Measurements from ENCODE around the gene RAD9B.
"Not testable (repeated sequence)": the region's sequence is repeated elsewhere in the genome, so short reads cannot be mapped to it uniquely, and the experiment has no call there.

Gene RAD9B

GRCh38 chr12:110501752-110502738 is at the start of gene RAD9B, which contains the start of gene VPS29:
TSS of gene RAD9B (plus strand) at chr12:110502331. CDS start at chr12:110502338, 7 bp downstream.
TSS of gene VPS29 (minus strand) at chr12:110502111. CDS start at chr12:110502051, 60 bp downstream.
- DNase-seq (ENCODE audit: low spot score): peak; percentile 96

- DNase-seq (ENCODE audit: low spot score): no peak
Measured at GRCh38 chr12:110453569-110454296, 48.4 kb upstream of the RAD9B start.

- DNase-seq (ENCODE audit: low spot score): peak; percentile 82
Measured at GRCh38 chr12:110458756-110459155, 43.4 kb upstream of the RAD9B start.

DNA sequence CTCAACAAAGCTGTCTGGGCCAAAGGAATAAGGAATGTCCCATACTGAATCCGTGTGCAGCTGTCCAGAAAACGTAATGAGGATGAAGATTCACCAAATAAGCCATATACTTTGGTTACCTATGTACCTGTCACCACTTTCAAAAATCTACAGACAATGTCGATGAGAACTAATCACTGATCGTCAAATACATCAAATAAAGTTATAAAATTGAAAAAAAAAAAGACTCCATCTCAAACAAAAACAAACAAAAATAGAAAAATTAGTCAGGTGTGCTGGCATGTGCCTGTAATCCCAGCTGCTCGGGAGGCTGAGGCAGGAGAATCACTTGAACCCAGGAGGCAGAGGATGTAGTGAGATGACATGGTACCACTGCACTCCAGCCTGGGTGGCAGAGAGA is 40.9 kb upstream of the RAD9B start:
- not testable (repeated sequence) for DNase-seq (ENCODE audit: low spot score)

GRCh38 chr12:110465024-110465423 is 37.1 kb upstream of the RAD9B start:
- no peak for DNase-seq (ENCODE audit: low spot score)

DNA sequence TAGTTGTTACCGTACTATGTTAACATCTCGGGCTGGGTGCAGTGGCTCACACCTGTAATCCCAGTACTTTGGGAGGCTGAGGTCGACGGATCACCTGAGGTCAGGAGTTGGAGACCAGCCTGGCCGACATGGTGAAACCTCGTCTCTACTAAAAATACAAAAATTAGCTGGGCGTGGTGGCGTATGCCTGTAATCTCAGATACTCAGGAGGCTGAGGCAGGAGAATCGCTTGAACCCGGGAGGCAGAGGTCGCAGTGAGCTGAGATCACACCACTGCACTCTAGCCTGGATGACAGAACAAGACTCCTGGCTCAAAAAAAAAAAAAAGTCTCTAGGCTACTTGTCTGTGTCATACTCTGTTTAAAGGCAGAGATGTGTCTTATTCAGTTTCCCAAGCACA is 36.4 kb upstream of the RAD9B start:
- not testable (repeated sequence) for DNase-seq (ENCODE audit: low spot score)

DNA sequence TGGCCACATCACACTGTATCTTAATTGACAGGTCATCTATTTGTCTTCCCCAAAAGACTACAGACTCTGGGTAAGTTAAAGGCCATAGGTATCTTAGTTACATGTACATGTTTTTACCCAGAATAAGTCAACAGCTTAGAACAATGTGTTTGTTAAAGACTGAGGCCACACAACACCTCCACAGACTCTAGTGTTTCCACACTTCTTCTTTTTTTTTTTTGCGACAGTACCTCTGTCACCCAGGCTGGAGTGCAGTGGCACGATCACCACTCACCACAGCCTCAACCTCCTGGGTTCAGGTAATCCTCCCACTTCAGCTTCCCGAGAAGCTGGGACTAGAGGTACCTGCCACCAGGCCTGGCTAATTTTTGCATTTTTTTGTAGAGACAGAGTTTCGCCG is 35.3 kb upstream of the RAD9B start:
- DNase-seq (ENCODE audit: low spot score): no peak

DNA sequence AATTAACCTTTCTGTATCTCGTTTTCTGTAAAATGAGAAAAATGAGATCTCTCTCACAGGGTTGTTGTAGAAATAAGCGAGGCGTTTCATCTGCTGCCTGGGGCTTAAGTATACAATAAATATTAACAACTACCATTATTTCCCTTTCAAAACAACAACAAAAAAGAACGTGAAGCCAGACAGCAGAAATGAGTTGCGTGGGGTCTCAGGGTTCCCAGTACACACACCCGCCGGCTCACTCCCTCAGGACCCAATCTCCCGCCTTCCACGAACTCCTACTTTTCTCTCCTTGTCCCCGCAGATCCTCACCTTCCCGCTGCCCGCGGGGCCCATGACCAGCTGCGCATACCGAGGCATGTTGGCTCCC is 34.3 kb upstream of the RAD9B start:
- no peak for DNase-seq (ENCODE audit: low spot score)

DNA sequence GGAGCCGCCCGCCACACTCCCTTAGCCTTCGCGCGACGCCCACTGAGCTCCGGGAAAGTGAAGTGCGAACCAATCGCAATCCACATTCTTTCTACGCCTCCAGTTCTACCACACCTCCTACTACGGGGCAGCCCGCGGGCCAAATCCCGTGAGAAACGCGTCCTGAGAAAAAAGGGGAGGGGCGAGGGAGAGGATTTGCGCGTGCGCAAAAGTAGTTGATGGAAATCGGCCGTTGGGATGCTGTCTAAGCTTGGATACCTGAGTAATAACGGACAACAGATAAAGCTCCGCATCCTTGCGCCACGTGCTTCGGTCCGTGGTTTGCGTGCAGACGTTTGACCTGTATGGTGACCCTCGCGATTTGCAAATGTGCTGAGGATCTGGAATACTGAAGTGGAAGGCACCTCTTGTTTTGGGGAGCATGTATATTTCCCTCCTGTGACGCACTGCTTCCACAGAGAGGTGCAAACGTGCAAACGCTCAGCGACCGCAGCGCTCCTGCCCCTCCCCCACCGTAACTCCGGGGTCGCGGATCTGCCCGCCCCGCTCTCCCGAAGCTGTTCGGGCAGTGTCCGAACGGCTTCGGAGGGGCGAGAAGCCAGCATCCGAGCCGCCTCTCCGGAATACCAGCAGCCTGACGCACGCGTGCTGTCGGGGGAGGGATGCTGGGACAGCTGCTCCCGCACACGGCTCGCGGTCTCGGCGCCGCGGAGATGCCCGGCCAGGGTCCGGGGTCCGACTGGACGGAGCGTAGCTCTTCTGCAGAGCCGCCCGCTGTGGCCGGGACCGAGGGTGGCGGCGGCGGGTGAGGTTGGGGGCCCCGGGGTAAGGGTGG is 33.7 kb upstream of the RAD9B start, which contains the start of the genes FAM216A and GPN3:
FAM216A (plus strand) TSS at position 632 of the 835 bp plus-strand sequence; CDS start at position 663, 31 bp downstream.
GPN3 (minus strand) TSS at position 44 of the 835 bp plus-strand sequence. CDS start 54 bp downstream, outside the sequence.
- peak; percentile 98 for DNase-seq (ENCODE audit: low spot score)

- no peak for DNase-seq (ENCODE audit: low spot score)
Measured at GRCh38 chr12:110475426-110475825, 26.7 kb upstream of the RAD9B start.

DNA sequence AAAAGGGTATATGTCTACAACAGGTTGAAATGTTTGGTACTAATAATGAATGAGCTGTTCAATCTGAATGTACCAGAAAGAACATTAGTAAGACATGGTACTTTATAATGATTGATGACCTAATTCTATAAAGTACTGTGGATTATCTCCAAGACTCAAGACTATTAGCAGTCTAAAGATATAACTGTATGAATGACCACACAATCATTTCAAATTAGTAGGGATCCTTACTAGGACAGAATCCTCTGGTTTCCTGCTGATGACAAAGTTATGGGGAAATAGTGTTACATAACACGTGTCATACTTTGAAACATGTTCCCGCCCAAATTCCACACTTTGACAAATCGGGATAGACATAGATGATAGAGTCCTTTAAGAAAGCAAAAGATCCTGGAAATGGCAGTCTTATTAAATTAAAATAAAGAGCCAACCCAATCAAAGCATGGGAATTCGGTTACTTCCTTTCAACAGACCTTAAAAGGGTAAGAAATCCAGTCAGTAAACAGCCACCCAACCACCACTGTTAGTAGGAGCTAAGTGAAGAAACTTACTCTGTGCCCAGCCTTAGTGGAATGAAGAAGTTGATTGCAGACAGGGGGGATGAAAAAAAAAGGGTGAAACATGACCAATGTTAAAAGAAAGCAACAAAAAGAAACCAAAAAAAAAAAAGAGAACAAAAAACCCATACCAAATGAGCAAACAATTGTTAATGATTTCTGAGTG is 3.0 kb upstream of the RAD9B start:
- no peak for DNase-seq (ENCODE audit: low spot score)

DNA sequence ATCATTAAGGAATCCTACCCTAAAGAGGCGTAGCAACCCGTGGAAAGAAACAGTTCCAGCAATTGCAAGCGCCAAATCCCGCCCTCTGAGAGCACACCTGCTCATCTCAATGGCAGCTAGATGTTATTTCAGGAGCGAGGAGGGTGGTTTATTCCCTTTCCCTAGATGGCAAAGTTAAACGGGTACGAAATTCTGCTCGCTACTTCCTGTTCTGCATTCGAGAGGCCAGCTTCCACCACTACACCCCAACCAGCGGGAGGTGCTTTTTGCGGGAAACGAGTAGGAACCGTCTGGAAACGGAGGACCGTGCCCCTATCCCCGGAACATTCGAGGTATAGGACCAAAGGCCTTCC is 756 bp upstream of the RAD9B start:
- no peak for DNase-seq (ENCODE audit: low spot score)

DNA sequence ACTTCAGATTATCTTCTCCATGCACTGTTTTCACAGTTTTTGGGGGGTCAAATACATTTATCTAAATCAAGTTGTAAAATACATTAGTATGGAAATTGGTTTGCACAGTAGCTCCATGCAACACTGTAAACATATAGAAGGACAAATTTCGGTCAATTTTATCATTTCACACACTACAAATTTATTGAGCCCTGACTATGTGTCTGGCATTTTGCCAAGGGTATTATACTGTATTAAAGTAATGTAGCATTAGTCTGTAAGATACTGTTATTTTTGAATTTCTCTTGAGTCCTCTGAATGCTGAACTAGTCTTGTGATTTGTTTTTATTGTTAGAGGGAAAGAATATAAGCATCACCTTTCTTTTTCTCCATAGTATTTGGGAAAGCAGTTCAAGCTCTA is 1.3 kb downstream of the RAD9B start:
- no peak for DNase-seq (ENCODE audit: low spot score)

- no peak for DNase-seq (ENCODE audit: low spot score)
Measured at GRCh38 chr12:110505332-110505731, 3.2 kb downstream of the RAD9B start.

DNA sequence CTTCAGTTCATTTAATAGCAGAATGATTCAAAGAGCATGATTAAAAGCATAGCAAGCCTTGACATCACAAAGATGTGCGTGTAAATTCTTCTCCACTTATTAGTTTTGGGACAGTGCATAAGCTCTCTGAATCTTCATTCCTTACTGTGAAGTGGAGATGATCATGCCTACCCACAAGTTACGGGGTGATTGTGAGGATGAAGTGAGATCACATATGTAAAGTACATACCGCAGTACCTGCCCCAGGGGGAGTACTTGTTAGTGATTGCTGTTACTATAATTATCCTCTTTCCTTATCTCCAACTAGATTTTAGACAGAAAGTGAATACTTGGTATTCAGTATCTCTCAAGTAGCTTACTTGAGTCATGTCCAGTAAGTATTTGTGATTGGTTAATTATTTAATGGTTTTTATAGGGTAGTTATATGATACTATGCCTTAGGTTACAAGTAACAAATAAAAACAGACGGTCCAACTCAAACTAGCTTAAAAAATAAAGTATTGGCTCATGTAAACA is 6.0 kb downstream of the RAD9B start:
- no peak for DNase-seq (ENCODE audit: low spot score)

- DNase-seq (ENCODE audit: low spot score): no peak
Measured at GRCh38 chr12:110513842-110514241, 11.7 kb downstream of the RAD9B start.

DNA sequence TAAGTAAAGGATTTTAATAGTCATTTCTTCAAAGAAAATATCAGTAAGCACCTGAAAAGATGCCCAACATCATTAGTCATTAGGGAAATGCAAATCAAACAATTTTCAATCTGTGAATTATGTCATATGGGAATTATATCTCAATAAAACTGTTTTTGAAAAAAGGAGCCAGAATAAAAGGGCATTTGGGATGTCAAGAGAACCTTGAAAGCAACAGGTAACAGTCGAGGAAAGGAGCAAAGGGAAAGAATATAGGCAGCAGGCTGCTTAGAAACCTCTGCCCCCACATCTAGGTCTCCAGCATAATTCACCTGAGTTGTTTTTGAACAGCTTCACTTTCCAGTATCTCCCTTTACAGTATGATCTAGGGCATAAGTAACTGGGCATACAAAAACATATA is 12.2 kb downstream of the RAD9B start:
- DNase-seq (ENCODE audit: low spot score): no peak

DNA sequence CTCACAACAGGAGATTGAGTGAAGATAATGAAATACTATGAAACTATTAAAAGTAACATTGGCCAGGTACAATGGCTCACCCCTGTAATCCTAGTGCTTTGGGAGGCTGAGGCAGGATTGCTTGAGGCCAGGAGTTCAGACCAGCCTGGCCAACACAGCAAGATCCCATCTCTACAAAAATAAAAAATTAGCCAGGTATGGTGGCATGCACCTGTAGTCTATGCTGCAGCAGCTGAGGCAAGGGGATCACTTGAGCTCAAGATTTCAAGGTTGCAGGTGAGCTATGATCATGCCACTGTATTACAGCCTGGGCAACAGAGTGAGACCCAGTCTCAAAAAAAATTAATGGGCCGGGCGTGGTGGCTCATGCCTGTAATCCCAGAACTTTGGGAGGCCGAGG is 14.9 kb downstream of the RAD9B start:
- DNase-seq (ENCODE audit: low spot score): no peak

DNA sequence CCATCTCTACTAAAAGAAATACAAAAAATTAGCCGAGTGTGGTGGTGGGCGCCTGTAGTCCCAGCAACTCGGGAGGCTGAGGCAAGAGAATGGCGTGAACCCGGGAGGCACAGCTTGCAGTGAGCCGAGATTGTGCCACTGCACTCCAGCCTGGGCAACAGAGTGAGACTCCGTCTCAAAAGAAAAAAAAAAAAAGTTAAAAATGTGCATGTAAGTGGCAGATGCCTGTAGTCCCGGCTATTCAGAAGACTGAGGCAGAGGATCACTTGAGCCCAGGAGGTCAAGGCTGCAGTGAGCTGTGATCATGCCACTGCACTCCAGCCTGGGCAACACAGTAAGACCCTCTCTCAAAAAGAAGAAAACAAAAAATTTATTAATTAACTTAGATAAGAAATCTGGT is 15.9 kb downstream of the RAD9B start:
- DNase-seq (ENCODE audit: low spot score): not testable (repeated sequence)

DNA sequence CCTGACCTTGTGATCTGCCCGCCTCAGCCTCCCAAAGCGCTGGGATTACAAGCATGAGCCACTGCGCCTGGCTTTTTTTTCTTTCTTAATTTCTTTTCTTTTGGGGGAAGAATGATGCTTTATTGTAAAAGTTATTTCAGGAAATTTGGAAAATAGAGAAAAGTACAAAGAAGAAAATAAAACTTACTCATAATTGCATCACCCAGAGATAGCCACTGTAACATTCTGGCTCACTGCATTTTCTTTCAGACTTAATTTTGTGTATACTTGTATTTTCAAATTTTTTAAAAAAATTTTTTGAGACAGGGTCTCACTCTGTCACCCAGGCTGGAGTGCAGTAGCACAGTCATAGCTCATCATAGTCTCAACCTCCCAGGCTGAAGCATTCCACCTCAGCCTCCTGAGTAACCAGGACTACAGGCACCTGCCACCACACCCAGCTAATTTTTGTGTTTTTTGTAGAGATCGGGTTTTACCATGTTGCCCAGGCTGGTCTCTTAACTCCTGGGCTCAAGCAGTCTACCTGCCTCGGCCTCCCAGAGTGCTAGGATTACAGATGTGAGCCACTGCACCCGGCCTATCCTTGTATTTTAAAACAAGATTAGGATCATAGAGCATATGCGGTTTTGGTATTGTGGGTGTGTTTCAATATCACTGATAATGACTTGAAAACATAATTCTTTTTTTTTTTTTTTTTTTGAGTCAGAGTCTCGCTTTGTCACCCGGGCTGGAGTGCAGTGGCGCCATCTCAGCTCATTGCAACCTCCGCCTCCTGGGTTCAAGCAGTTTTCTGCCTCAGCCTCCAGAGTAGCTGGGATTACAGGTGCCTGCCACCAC is 19.0 kb downstream of the RAD9B start:
- not testable (repeated sequence) for DNase-seq (ENCODE audit: low spot score)
